ENCODE results near the gene IRX6.

IRX6 gene

GRCh38 chr16:55376045-55376444 is 52.0 kb downstream of the IRX6 start:
- TF ChIP-seq, protein P1, sequence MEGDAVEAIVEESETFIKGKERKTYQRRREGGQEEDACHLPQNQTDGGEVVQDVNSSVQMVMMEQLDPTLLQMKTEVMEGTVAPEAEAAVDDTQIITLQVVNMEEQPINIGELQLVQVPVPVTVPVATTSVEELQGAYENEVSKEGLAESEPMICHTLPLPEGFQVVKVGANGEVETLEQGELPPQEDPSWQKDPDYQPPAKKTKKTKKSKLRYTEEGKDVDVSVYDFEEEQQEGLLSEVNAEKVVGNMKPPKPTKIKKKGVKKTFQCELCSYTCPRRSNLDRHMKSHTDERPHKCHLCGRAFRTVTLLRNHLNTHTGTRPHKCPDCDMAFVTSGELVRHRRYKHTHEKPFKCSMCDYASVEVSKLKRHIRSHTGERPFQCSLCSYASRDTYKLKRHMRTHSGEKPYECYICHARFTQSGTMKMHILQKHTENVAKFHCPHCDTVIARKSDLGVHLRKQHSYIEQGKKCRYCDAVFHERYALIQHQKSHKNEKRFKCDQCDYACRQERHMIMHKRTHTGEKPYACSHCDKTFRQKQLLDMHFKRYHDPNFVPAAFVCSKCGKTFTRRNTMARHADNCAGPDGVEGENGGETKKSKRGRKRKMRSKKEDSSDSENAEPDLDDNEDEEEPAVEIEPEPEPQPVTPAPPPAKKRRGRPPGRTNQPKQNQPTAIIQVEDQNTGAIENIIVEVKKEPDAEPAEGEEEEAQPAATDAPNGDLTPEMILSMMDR (IDR thresholded peaks at IDR 0.05; ENCODE audit: low read depth, low read length) = no peak
- DNase-seq (ENCODE audit: extremely low read depth, low read depth) = no peak

DNA sequence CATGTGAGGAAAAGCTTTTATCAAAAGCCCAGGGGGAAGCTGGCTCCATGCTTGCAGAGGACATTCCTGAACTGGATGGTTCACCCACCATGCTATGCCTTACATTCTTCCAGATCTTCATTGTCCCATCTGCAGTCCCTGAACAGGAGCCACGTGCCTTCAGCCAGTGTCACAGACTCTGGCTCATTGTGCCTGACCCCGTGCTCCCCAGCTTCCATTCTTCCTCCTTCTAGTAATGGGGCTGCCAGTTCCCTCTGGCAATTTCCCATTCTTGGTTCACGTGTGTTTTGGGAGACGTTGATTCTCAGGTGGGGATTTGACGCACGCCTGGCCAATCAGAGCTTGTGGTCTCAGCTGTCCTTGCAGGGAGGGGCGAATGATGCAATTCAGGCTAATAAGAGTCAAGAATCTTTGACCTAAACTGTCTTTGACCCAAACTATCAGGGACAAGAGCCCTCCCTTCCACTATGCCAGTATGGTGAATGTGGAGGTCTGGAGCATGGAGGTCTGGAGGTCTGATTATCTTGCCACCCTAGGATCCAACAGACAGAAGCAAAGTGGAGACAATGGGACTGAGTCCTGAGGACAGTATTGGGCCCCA is 52.7 kb downstream of the IRX6 start:
- DNase-seq (ENCODE audit: extremely low read depth, low read depth) = no peak
- TF ChIP-seq, protein P1 (IDR thresholded peaks at IDR 0.05; ENCODE audit: low read depth, low read length) = no peak

GRCh38 chr16:55377840-55378239 is 53.8 kb downstream of the IRX6 start:
- TF ChIP-seq, protein P1 (IDR thresholded peaks at IDR 0.05; ENCODE audit: low read depth, low read length) = no peak
- no peak for DNase-seq (ENCODE audit: extremely low read depth, low read depth)

DNA sequence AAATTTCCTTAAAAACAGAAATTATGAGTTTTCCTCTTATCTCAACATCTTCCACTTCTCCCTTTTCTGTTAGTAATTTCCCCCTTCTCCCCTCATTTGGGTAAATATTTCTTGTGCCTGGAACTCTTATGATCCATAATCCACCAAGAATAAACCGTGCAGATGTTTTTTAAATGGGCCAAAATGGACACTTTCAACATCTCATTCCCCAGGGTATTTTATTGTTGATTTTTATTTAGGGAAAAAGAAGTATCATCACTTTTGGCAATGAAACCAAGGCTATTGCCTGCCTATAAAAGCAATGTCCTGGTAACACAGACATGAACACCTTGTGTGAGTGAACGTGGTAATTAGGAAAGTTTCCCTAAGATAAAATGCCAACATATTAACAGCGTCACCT is 54.6 kb downstream of the IRX6 start:
- no peak for DNase-seq (ENCODE audit: extremely low read depth, low read depth)
- TF ChIP-seq, protein P1 (IDR thresholded peaks at IDR 0.05; ENCODE audit: low read depth, low read length) = no peak

DNA sequence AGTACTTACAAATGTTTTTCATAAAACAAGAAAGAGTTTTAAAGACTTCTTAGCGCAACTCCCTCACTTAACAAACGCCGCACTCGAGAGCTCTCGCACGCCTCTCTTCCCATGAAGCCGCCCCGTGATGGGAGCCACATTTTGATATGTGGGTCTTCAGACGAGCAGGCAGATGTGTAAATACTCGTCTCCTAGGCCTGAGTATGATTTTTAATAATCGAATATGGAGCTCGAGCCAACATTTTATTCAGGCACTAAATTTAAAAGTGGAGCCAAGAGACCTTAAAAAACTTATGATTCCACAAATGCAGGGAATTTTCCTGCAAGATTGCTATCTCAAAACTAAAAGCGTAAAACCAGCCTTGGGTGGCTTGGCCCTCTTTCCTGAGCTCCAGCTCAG is 55.4 kb downstream of the IRX6 start:
- TF ChIP-seq, protein P1 (IDR thresholded peaks at IDR 0.05; ENCODE audit: low read depth, low read length) = no peak
- DNase-seq (ENCODE audit: extremely low read depth, low read depth) = no peak

- TF ChIP-seq, protein P1 (IDR thresholded peaks at IDR 0.05; ENCODE audit: low read depth, low read length) = no peak
- no peak for DNase-seq (ENCODE audit: extremely low read depth, low read depth)
These were observed 55.9 kb downstream of the IRX6 start for GRCh38 chr16:55379876-55380390.

Data from AG09319 (cell line).